Kidney (tissue), 11 donors: ENCODE data around the gene FAM156B. TPM values are rescaled to one million over a fixed set of nuclear protein-coding genes. Genes with fewer than 3 reads are reported as not detected.
"Not testable (repeated sequence)": the region's sequence is repeated elsewhere in the genome, so short reads cannot be mapped to it uniquely, and the experiment has no call there.

Experiments
- DNase-seq, 5 donors: peaks; one replicate each; pipeline ENCODE4 v3.0.0-alpha.2; 2013 to 2020
- FAIRE-seq: peaks from 2 replicates; lab custom pipeline; 2012; peaks lifted over from hg19 to GRCh38; lab: Jason Lieb, UNC
- H3K27ac ChIP-seq, 2 donors: one replicate each; pipeline ENCODE4 v1.7.0; 2013; ENCODE audit warnings: low read depth in 2 of 2, low read length in 2 of 2, inconsistent platforms in 1 of 2
- H3K27me3 ChIP-seq: one replicate; pipeline ENCODE4 v1.7.1; 2013; ENCODE audit warnings: low read length, inconsistent platforms; ENCODE audit not compliant: control insufficient read depth, insufficient read depth
- H3K36me3 ChIP-seq, 3 donors: one replicate each; pipeline versions ENCODE4 v1.7.0 to v1.7.1; 2013; ENCODE audit warnings: low read length in 3 of 3, control low read depth in 1 of 3, inconsistent platforms in 1 of 3; ENCODE audit not compliant: insufficient read depth in 3 of 3, control insufficient read depth in 2 of 3
- H3K4me1 ChIP-seq, 3 donors: one replicate each; pipeline versions ENCODE4 v1.7.0 to v1.7.1; 2013; ENCODE audit warnings: low read length in 3 of 3, inconsistent platforms in 1 of 3, low read depth in 1 of 3; ENCODE audit not compliant: control insufficient read depth in 2 of 3, insufficient read depth in 2 of 3
- H3K4me3 ChIP-seq, 3 donors: one replicate each; pipeline versions ENCODE4 v1.7.0 to v1.8.1; 2013; ENCODE audit warnings: low read length in 3 of 3, control low read depth in 1 of 3, inconsistent platforms in 1 of 3
- H3K9ac ChIP-seq, 3 donors: one replicate each; pipeline versions ENCODE4 v1.7.0 to v1.7.1; 2013; ENCODE audit warnings: low read length in 3 of 3, control low read depth in 1 of 3, inconsistent platforms in 1 of 3
- H3K9me3 ChIP-seq, 3 donors: one replicate each; pipeline versions ENCODE4 v1.7.0 to v1.7.1; 2013; ENCODE audit warnings: low read length in 3 of 3, control low read depth in 1 of 3, inconsistent platforms in 1 of 3; ENCODE audit not compliant: control insufficient read depth in 2 of 3, insufficient read depth in 1 of 3
- intact Hi-C: fragments of 100-400 bp; cut with DNase I; formaldehyde crosslinking; loops from one replicate; pipeline ENCODE4 v1.11.1; 2022
- polyA plus RNA-seq: library from polyadenylated mRNA; stranded (reverse); fragments of 350-450 nt; fragmentation: Illumina TruSeq; extraction: RNeasy Lipid Tissue Mini Kit (QIAGEN cat#74804); gene quantifications from one replicate; pipeline ENCODE4 v1.2.3, GENCODE V29; 2014; ENCODE audit warnings: low read depth, low replicate concordance; ENCODE audit not compliant: insufficient read depth
- total RNA-seq: library from RNA; stranded (reverse); fragmentation: NEBNext Ultra II Directional; extraction: Animal tissue kit (Norgen Biotek cat#: 25700); gene quantifications from one replicate; pipeline ENCODE4 v1.2.1, GENCODE V29; 2021
- donor health status: control.
- donor health status: control.
- donor health status: DM: yes; HTN: yes; CAD: no.
- donor health status: Normal renal cell carcinoma (clear cell type).

The FAM156B gene
- total and polyA plus RNA-seq, 2 donors from 2014 or later = 13.1 to 15.2 TPM

- H3K36me3 ChIP-seq, H3K9ac ChIP-seq, FAIRE-seq, DNase-seq, H3K27ac ChIP-seq, H3K27me3 ChIP-seq, intact Hi-C loops, H3K4me1 ChIP-seq, H3K4me3 ChIP-seq, H3K9me3 ChIP-seq: not testable (repeated sequence)
These were observed 48.8 kb downstream of the FAM156B start for GRCh38 chrX:52945838-52946494.

GRCh38 chrX:52947501-52947900, 50.4 kb downstream of the FAM156B start:
- H3K27me3 ChIP-seq, intact Hi-C loops, H3K9me3 ChIP-seq, H3K4me1 ChIP-seq, H3K27ac ChIP-seq, H3K4me3 ChIP-seq, FAIRE-seq, H3K9ac ChIP-seq, DNase-seq, H3K36me3 ChIP-seq: not testable (repeated sequence)

GRCh38 chrX:52948265-52948664, 51.1 kb downstream of the FAM156B start:
- H3K36me3 ChIP-seq, H3K27me3 ChIP-seq, DNase-seq, H3K4me3 ChIP-seq, FAIRE-seq, H3K9me3 ChIP-seq, H3K27ac ChIP-seq, intact Hi-C loops, H3K4me1 ChIP-seq, H3K9ac ChIP-seq: not testable (repeated sequence)

- H3K27ac ChIP-seq, H3K4me3 ChIP-seq, H3K4me1 ChIP-seq, H3K27me3 ChIP-seq, H3K9me3 ChIP-seq, H3K9ac ChIP-seq, DNase-seq, H3K36me3 ChIP-seq, FAIRE-seq, intact Hi-C loops: not testable (repeated sequence)
These were observed 52.2 kb downstream of the FAM156B start for GRCh38 chrX:52949325-52949724.

- H3K27me3 ChIP-seq, H3K4me1 ChIP-seq, H3K36me3 ChIP-seq, intact Hi-C loops, FAIRE-seq, H3K4me3 ChIP-seq, DNase-seq, H3K9me3 ChIP-seq, H3K27ac ChIP-seq, H3K9ac ChIP-seq: not testable (repeated sequence)
These were observed 52.8 kb downstream of the FAM156B start for GRCh38 chrX:52949884-52950283.

Other genes starting within 250 kb of the FAM156B start
- gene SSX7, start 242.4 kb upstream of the FAM156B start, total RNA-seq = not detected
- not detected for gene SSX7, start 242.4 kb upstream of the FAM156B start, polyA plus RNA-seq
- not detected for gene SSX2, start 190.2 kb upstream of the FAM156B start, total RNA-seq
- gene SSX2, start 190.2 kb upstream of the FAM156B start, polyA plus RNA-seq = not detected
- not detected for gene SSX2B, start 146.1 kb upstream of the FAM156B start, total RNA-seq
- gene SSX2B, start 146.1 kb upstream of the FAM156B start, polyA plus RNA-seq = not detected
- not detected for gene SPANXN5, start 99.9 kb upstream of the FAM156B start, total RNA-seq
- gene SPANXN5, start 99.9 kb upstream of the FAM156B start, polyA plus RNA-seq = not detected
- gene XAGE5, start 86.0 kb upstream of the FAM156B start, total RNA-seq = not detected
- gene XAGE5, start 86.0 kb upstream of the FAM156B start, polyA plus RNA-seq = not detected
- not detected for gene XAGE3, start 29.2 kb upstream of the FAM156B start, total RNA-seq
- not detected for gene XAGE3, start 29.2 kb upstream of the FAM156B start, polyA plus RNA-seq
- gene FAM156A, start 61.2 kb downstream of the FAM156B start, total RNA-seq = 20.5 TPM
- gene FAM156A, start 61.2 kb downstream of the FAM156B start, polyA plus RNA-seq = 9.9 TPM
- 5.4 TPM for gene GPR173, start 151.5 kb downstream of the FAM156B start, total RNA-seq
- gene GPR173, start 151.5 kb downstream of the FAM156B start, polyA plus RNA-seq = 1.7 TPM
- gene TSPYL2, start 185.0 kb downstream of the FAM156B start, total RNA-seq = 36.6 TPM
- 8.0 TPM for gene TSPYL2, start 185.0 kb downstream of the FAM156B start, polyA plus RNA-seq
- gene KANTR, start 196.8 kb downstream of the FAM156B start, total RNA-seq = 11.5 TPM
- 3.7 TPM for gene KANTR, start 196.8 kb downstream of the FAM156B start, polyA plus RNA-seq